Thyroid gland (tissue), 4 donors: ENCODE data around the gene ZRSR2. TPM values are rescaled to one million over a fixed set of nuclear protein-coding genes. Genes with fewer than 3 reads are reported as not detected.

ENCODE experiments used
- DNase-seq, 2 donors: peaks; one replicate each; pipeline ENCODE4 v3.0.0-alpha.2; 2019
- H3K27ac ChIP-seq, 3 donors: fragments of 200-600 bp; sonication (generic); 1 replicate in 2 of 3; 2 replicates in 1 of 3; pipeline ENCODE4 v1.5.1; 2016 to 2019; ENCODE audit warnings: mild to moderate bottlenecking in 1 of 3, moderate library complexity in 1 of 3
- H3K27me3 ChIP-seq: fragments of 200-600 bp; sonication (generic); one replicate; pipeline ENCODE4 v1.5.1; 2019
- H3K36me3 ChIP-seq, 2 donors: fragments of 200-600 bp; sonication (generic); one replicate each; pipeline ENCODE4 v1.5.1; 2016 to 2019
- H3K4me1 ChIP-seq, 2 donors: fragments of 200-600 bp; sonication (generic); one replicate each; pipeline ENCODE4 v1.5.1; 2017 to 2019
- H3K4me3 ChIP-seq, 3 donors: fragments of 200-600 bp; sonication (generic); replicated peaks in 1 of 3; 1 replicate in 2 of 3; 2 replicates in 1 of 3; pipeline ENCODE4 v1.5.1; 2016; ENCODE audit warnings: mild to moderate bottlenecking in 1 of 3
- H3K9me3 ChIP-seq: fragments of 200-600 bp; sonication (generic); one replicate; pipeline ENCODE4 v1.5.1; 2017
- POLR2A ChIP-seq, 2 donors: fragments of 450-650 bp; IDR thresholded peaks; one replicate each; pipeline ENCODE4 v1.6.1; 2017; ENCODE audit warnings: antibody characterized with exemption in 2 of 2, mild to moderate bottlenecking in 2 of 2, moderate library complexity in 1 of 2
- WGBS, 2 donors: methylation state at CpG; one replicate each; pipeline ENCODE4 v1.1.5; 2017; 5-methylcytosine and 5-hydroxymethylcytosine counted together
- intact Hi-C: fragments of 100-400 bp; cut with DNase I; formaldehyde crosslinking; loops from one replicate; pipeline ENCODE4 v1.15.1; 2023
- total RNA-seq, 4 donors: library from RNA; depleted of rRNA; stranded (reverse); fragments of >200 nt; gene quantifications; one replicate each; pipeline ENCODE4 v1.2.3, GENCODE V29; 2016
- TF ChIP-seq, protein P1 (sequence below), 6 experiments: fragments of 200-600 bp in 3 of 6; fragments of 450-650 bp in 3 of 6; sonication (generic) in 3 of 6; IDR thresholded peaks; one replicate each; pipeline ENCODE4 v1.5.1; 2016 to 2019; ENCODE audit warnings: antibody characterized with exemption in 6 of 6, mild to moderate bottlenecking in 2 of 6, inconsistent platforms in 1 of 6, moderate library complexity in 1 of 6

Gene ZRSR2
- total RNA-seq, 4 donors from 2014 or later = 3.3 to 106 (median 13.2) TPM

DNA sequence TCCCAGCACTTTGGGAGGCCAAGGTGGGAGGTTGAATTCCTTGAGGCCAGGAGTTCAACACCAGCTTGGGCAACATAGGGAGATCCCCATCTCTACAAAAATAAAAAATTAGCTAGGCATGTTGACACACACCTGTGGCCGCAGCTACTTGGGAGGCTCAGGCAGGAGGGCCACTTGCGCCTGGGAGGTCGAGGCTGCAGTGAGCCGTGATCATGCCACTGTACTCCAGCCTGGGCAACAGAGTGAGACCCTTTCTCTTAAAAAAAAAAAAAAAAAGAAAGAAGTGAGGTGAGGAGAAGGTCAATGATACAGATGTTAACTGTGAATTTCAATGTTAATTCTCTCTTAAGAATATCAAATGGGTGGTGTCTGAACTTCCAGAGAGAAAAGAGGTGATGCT is 79.4 kb downstream of the ZRSR2 start:
- WGBS, 2 donors = 93 to 100% methylated on average over 4 of the region's 4 CpGs
- Histone ChIP-seq H3K27me3 (no peaks in the 10 kb centered on the region), H3K36me3 (no peaks in the 10 kb centered on the region), H3K9me3 (no peaks in the 10 kb centered on the region), H3K4me3 (no peak overlapping the region), H3K4me1 (no peaks in the 10 kb centered on the region), H3K27ac (no peak overlapping the region)
- intact Hi-C loops = no loop called here
- TF ChIP-seq, protein P1, sequence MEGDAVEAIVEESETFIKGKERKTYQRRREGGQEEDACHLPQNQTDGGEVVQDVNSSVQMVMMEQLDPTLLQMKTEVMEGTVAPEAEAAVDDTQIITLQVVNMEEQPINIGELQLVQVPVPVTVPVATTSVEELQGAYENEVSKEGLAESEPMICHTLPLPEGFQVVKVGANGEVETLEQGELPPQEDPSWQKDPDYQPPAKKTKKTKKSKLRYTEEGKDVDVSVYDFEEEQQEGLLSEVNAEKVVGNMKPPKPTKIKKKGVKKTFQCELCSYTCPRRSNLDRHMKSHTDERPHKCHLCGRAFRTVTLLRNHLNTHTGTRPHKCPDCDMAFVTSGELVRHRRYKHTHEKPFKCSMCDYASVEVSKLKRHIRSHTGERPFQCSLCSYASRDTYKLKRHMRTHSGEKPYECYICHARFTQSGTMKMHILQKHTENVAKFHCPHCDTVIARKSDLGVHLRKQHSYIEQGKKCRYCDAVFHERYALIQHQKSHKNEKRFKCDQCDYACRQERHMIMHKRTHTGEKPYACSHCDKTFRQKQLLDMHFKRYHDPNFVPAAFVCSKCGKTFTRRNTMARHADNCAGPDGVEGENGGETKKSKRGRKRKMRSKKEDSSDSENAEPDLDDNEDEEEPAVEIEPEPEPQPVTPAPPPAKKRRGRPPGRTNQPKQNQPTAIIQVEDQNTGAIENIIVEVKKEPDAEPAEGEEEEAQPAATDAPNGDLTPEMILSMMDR (IDR thresholded peaks at IDR 0.05) = no peak
- TF ChIP-seq POLR2A (IDR thresholded peaks at IDR 0.05) = no peak
- DNase-seq = no peak

GRCh38 chrX:15870310-15870709 is 80.0 kb downstream of the ZRSR2 start:
- no peaks in the 10 kb centered on the region for H3K9me3 ChIP-seq
- TF ChIP-seq, protein P1 (IDR thresholded peaks at IDR 0.05) = no peak
- TF ChIP-seq POLR2A (IDR thresholded peaks at IDR 0.05) = no peak
- H3K36me3 ChIP-seq = no peaks in the 10 kb centered on the region
- no peak overlapping the region for H3K27ac ChIP-seq
- no peak for DNase-seq
- WGBS, 2 donors = 80 to 81% methylated on average over 4 of the region's 4 CpGs
- H3K4me3 ChIP-seq = no peak overlapping the region
- no peaks in the 10 kb centered on the region for H3K27me3 ChIP-seq
- intact Hi-C loops = no loop called here
- H3K4me1 ChIP-seq = no peaks in the 10 kb centered on the region

Other genes starting within 250 kb of the ZRSR2 start
- 10 to 100 TPM in 2 of 4 donors, 1 to 10 TPM in 2; 3.5 to 14.6 (median 10.1) TPM for gene ACE2, start 189.5 kb upstream of the ZRSR2 start, total RNA-seq
- 1 to 10 TPM in 2 of 4 donors, under 1 TPM in 2; 0.40 to 2.9 (median 1.2) TPM for gene CLTRN, start 125.7 kb upstream of the ZRSR2 start, total RNA-seq
- 10 to 100 TPM in 3 of 4 donors, 1 to 10 TPM in 1; 9.9 to 31.6 (median 14.9) TPM for gene CA5B, start 52.2 kb upstream of the ZRSR2 start, total RNA-seq
- gene AP1S2, start 64.3 kb downstream of the ZRSR2 start, total RNA-seq = 10 to 100 TPM; 34.3 to 81.4 (median 45.7) TPM